H9 (cell line): ENCODE measurements around the gene NTMT1. TPM values are rescaled to one million over a fixed set of nuclear protein-coding genes. Genes with fewer than 3 reads are reported as not detected.

Source experiments
- DNase-seq: peaks from one replicate; pipeline ENCODE4 v3.0.0-alpha.2; 2017
- H2AFZ ChIP-seq: one replicate; pipeline ENCODE4 v1.6.1; 2013; ENCODE audit warnings: mild to moderate bottlenecking, low read length, control low read depth, moderate library complexity
- H2AK5ac ChIP-seq: 2 replicates; pipeline ENCODE4 v1.6.1; 2013; ENCODE audit warnings: low read length, control low read depth, mixed read lengths; ENCODE audit not compliant: insufficient read length
- H2BK120ac ChIP-seq: one replicate; pipeline ENCODE4 v1.6.1; 2013; ENCODE audit warnings: low read depth, mild to moderate bottlenecking, low read length, control low read depth, inconsistent platforms; ENCODE audit not compliant: poor library complexity, severe bottlenecking
- H2BK12ac ChIP-seq: 2 replicates; pipeline ENCODE4 v1.6.1; 2013; ENCODE audit warnings: low read length, control low read depth, mixed read lengths, low read depth; ENCODE audit not compliant: insufficient read length
- H2BK15ac ChIP-seq: 2 replicates; pipeline ENCODE4 v1.6.1; 2013; ENCODE audit warnings: low read depth, low read length, control low read depth
- H2BK20ac ChIP-seq: one replicate; pipeline ENCODE4 v1.6.1; 2013; ENCODE audit warnings: low read depth, mild to moderate bottlenecking, low read length, control low read depth, inconsistent platforms; ENCODE audit not compliant: poor library complexity, severe bottlenecking
- H2BK5ac ChIP-seq: 2 replicates; pipeline ENCODE4 v1.6.1; 2013; ENCODE audit warnings: low read length, control low read depth, mixed read lengths; ENCODE audit not compliant: insufficient read length
- H3K14ac ChIP-seq: 2 replicates; pipeline ENCODE4 v1.6.1; 2013; ENCODE audit warnings: low read length, control low read depth; ENCODE audit not compliant: insufficient read depth
- H3K18ac ChIP-seq: 2 replicates; pipeline ENCODE4 v1.6.1; 2013; ENCODE audit warnings: low read depth, mild to moderate bottlenecking, mixed read lengths, low read length, control low read depth; ENCODE audit not compliant: insufficient read length
- H3K23ac ChIP-seq: 2 replicates; pipeline ENCODE4 v1.6.1; 2013; ENCODE audit warnings: low read length, control low read depth, mixed read lengths, low read depth; ENCODE audit not compliant: insufficient read length
- H3K23me2 ChIP-seq: 2 replicates; pipeline ENCODE4 v1.6.1; 2013; ENCODE audit warnings: low read depth, mild to moderate bottlenecking, mixed read lengths, low read length, control low read depth; ENCODE audit not compliant: insufficient read length, poor library complexity, severe bottlenecking
- H3K27ac ChIP-seq: 2 replicates; pipeline ENCODE4 v1.5.1; 2013; ENCODE audit warnings: low read length, control low read depth, mixed read lengths, low read depth; ENCODE audit not compliant: insufficient read length
- H3K27me3 ChIP-seq: 2 replicates; pipeline ENCODE4 v1.6.1; 2013; ENCODE audit warnings: low read length, control low read depth, inconsistent platforms; ENCODE audit not compliant: insufficient read depth
- H3K4ac ChIP-seq: 2 replicates; pipeline ENCODE4 v1.6.1; 2013; ENCODE audit warnings: low read depth, mild to moderate bottlenecking, control low read depth, inconsistent platforms, low read length, moderate library complexity
- H3K4me1 ChIP-seq: 2 replicates; pipeline ENCODE4 v1.6.1; 2013; ENCODE audit warnings: low read length, control low read depth, inconsistent platforms; ENCODE audit not compliant: insufficient read depth
- H3K4me2 ChIP-seq: 2 replicates; pipeline ENCODE4 v1.6.1; 2013; ENCODE audit warnings: low read length, control low read depth, mixed read lengths; ENCODE audit not compliant: insufficient read length, insufficient read depth
- H3K56ac ChIP-seq: 2 replicates; pipeline ENCODE4 v1.6.1; 2013; ENCODE audit warnings: low read depth, mild to moderate bottlenecking, mixed read lengths, low read length, control low read depth; ENCODE audit not compliant: insufficient read length
- H3K79me1 ChIP-seq: 2 replicates; pipeline ENCODE4 v1.6.1; 2013; ENCODE audit warnings: low read depth, mild to moderate bottlenecking, moderate library complexity, low read length, control low read depth, inconsistent platforms; ENCODE audit not compliant: insufficient read depth, poor library complexity, severe bottlenecking
- H3K79me2 ChIP-seq: 2 replicates; pipeline ENCODE4 v1.6.1; 2013; ENCODE audit warnings: low read length, control low read depth, inconsistent platforms; ENCODE audit not compliant: insufficient read depth
- H3K9ac ChIP-seq: 2 replicates; pipeline ENCODE4 v1.6.1; 2013; ENCODE audit warnings: low read length, control low read depth, mixed read lengths; ENCODE audit not compliant: insufficient read length; ENCODE audit errors: extremely low read depth
- H3K9me3 ChIP-seq: one replicate; pipeline ENCODE4 v1.6.1; 2013; ENCODE audit warnings: low read depth, low read length, inconsistent platforms; ENCODE audit not compliant: control insufficient read depth
- H3T11ph ChIP-seq: one replicate; pipeline ENCODE4 v1.6.1; 2013; ENCODE audit warnings: mild to moderate bottlenecking, low read length, control low read depth, inconsistent platforms
- H4K20me1 ChIP-seq: one replicate; pipeline ENCODE4 v1.6.1; 2013; ENCODE audit not compliant: control insufficient read depth, insufficient read length, insufficient read depth
- H4K5ac ChIP-seq: 2 replicates; pipeline ENCODE4 v1.6.1; 2013; ENCODE audit warnings: low read depth, mild to moderate bottlenecking, mixed read lengths, low read length, control low read depth; ENCODE audit not compliant: insufficient read length
- H4K8ac ChIP-seq: replicated peaks from 2 replicates; pipeline ENCODE4 v1.6.1; 2013; ENCODE audit warnings: low read length, control low read depth, mixed read lengths, low read depth; ENCODE audit not compliant: insufficient read length
- H4K91ac ChIP-seq: 2 replicates; pipeline ENCODE4 v1.6.1; 2013; ENCODE audit warnings: low read depth, mild to moderate bottlenecking, moderate library complexity, mixed read lengths, low read length, control low read depth; ENCODE audit not compliant: insufficient read length
- H3K27ac Mint-ChIP-seq, 3 experiments: 2 replicates in 2 of 3; 3 replicates in 1 of 3; pipeline ENCODE4 v1.8.0; 2020 to 2021; ENCODE audit warnings: mixed read lengths in 3 of 3, mild to moderate bottlenecking in 1 of 3, moderate library complexity in 1 of 3
- H3K27me3 Mint-ChIP-seq: 2 replicates; pipeline ENCODE4 v1.8.0; 2021; ENCODE audit warnings: low read depth, mild to moderate bottlenecking, moderate library complexity, mixed read lengths
- H3K36me3 Mint-ChIP-seq, 3 experiments: 2 replicates in 2 of 3; 3 replicates in 1 of 3; pipeline ENCODE4 v1.8.0; 2020 to 2021; ENCODE audit warnings: low read depth in 3 of 3, mixed read lengths in 3 of 3; ENCODE audit not compliant: insufficient read depth in 1 of 3
- H3K4me1 Mint-ChIP-seq, 2 experiments: 2 replicates each; pipeline ENCODE4 v1.8.0; 2020; ENCODE audit warnings: mixed read lengths in 2 of 2
- H3K4me3 Mint-ChIP-seq, 2 experiments: 2 replicates in 1 of 2; 3 replicates in 1 of 2; pipeline ENCODE4 v1.8.0; 2020 to 2021; ENCODE audit warnings: mild to moderate bottlenecking in 2 of 2, mixed read lengths in 2 of 2, moderate library complexity in 1 of 2
- H3K9me3 Mint-ChIP-seq, 2 experiments: 2 replicates in 1 of 2; 3 replicates in 1 of 2; pipeline ENCODE4 v1.8.0; 2020; ENCODE audit warnings: mild to moderate bottlenecking in 2 of 2, mixed read lengths in 2 of 2, moderate library complexity in 1 of 2
- CTCF ChIP-seq: fragments of 200-600 bp; sonication (generic); conservative IDR thresholded peaks from 3 replicates; pipeline ENCODE4 v1.8.0; 2021; ENCODE audit warnings: antibody characterized with exemption, mild to moderate bottlenecking
- WGBS: extraction: QIAGEN DNeasy Blood & Tissue Kit; methylation state at CpG from one replicate; pipeline ENCODE4 v1.1.7; 2013; ENCODE audit warnings: missing lambda C conversion rate, low lambda C conversion rate, mixed read lengths; ENCODE audit not compliant: insufficient read length; ENCODE audit errors: extremely low coverage; 5-methylcytosine and 5-hydroxymethylcytosine counted together
- total RNA-seq: library from RNA; stranded (reverse); gene quantifications from 2 replicates; pipeline ENCODE4 v1.2.1, GENCODE V29; 2021

NTMT1 gene
- total RNA-seq, 1 experiment from 2014 or later: 57.9 TPM

- Histone ChIP-seq H3K4me1 (no peaks in the 10 kb centered on the region; the same call in 1 of the 2 replicates), H2AK5ac (no peak overlapping the region), H3K4me2 (peak overlapping the region; percentile 40), H3K79me2 (no peaks in the 10 kb centered on the region), H2AFZ (no peak overlapping the region), H2BK15ac (no peak overlapping the region), H4K8ac (no peak overlapping the region), H2BK120ac (no peak overlapping the region), H3K79me1 (no peaks in the 10 kb centered on the region), H3K27ac (no peak overlapping the region), H4K20me1 (no peaks in the 10 kb centered on the region), H4K91ac (no peak overlapping the region), H3K27me3 (no peaks in the 10 kb centered on the region; the same call in 1 of the 2 replicates), H3K9me3 (no peaks in the 10 kb centered on the region), H3K18ac (no peak overlapping the region), H3K23me2 (peaks cover 3% of the 10 kb centered on the region), H4K5ac (no peak overlapping the region), H3K4ac (no peak overlapping the region), H3T11ph (no peak overlapping the region), H3K14ac (no peak overlapping the region), H3K9ac (no peak overlapping the region), H3K56ac (no peak overlapping the region), H2BK12ac (no peak overlapping the region), H2BK5ac (no peak overlapping the region), H2BK20ac (no peak overlapping the region), H3K23ac (no peak overlapping the region)
- H3K9me3 Mint-ChIP-seq: peaks cover 0 to 3% of the 10 kb centered on the region in 2 experiments; a peak in 3 of 5 replicates
- no peak for DNase-seq
- no peaks in the 10 kb centered on the region; a peak in 1 of 7 replicates for H3K36me3 Mint-ChIP-seq
- peaks cover 65% of the 10 kb centered on the region for H3K27me3 Mint-ChIP-seq
- no CpG with 5 or more reads among the region's 36 CpGs for WGBS
- TF ChIP-seq CTCF: no peak
- H3K4me1 Mint-ChIP-seq: peaks cover 13 to 17% of the 10 kb centered on the region in 2 experiments
- H3K4me3 Mint-ChIP-seq: peak overlapping the region; percentile 52 to 80
- no peak overlapping the region for H3K27ac Mint-ChIP-seq
Measured at GRCh38 chr9:129664746-129665388, 38.9 kb downstream of the NTMT1 start.
